GM21737 (cell line): ENCODE results near the gene MEIOB.
"Not testable (repeated sequence)": the region's sequence is repeated elsewhere in the genome, so short reads cannot be mapped to it uniquely, and the experiment has no call there.

Experiments
- ATAC-seq: cut with Tn5 transposase; IDR thresholded peaks from one replicate; pipeline ENCODE4 v1.9.1; 2021; ENCODE audit warnings: mild to moderate bottlenecking, moderate library complexity; ENCODE audit not compliant: unreplicated experiment

The MEIOB gene, protein sequence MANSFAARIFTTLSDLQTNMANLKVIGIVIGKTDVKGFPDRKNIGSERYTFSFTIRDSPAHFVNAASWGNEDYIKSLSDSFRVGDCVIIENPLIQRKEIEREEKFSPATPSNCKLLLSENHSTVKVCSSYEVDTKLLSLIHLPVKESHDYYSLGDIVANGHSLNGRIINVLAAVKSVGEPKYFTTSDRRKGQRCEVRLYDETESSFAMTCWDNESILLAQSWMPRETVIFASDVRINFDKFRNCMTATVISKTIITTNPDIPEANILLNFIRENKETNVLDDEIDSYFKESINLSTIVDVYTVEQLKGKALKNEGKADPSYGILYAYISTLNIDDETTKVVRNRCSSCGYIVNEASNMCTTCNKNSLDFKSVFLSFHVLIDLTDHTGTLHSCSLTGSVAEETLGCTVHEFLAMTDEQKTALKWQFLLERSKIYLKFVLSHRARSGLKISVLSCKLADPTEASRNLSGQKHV

DNA sequence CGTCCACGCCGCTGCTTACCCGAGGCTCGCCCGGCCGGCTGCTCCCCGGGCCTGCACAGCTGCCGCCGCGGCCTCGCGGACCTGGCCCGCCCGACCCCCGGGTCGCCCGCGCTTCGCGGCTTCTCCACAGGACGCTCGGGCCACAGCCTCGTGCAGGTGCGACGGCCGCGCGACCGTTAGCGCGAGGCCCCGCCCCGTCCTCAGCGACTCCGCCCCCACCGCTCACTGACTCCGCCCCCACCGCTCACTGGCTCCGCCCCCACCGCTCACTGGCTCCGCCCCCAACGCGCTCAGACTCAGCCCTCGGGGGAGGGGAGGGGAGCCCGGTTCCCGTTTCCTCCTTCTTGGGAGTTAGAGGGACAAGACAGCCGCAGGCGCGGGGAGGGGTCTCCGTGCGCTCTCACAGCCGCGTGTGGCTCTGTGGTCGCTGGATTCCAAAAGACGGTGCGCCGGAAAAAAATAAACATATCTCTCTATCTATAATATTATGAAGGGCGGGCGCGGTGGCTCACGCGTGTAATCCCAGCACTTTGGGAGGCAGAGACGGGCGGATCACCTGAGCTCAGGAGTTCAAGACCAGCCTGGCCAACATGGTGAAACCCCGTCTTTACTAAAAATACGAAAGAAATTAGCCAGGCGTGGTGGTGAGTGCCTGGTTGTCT is at the start of gene MEIOB:
MEIOB (minus strand) TSS at position 191 of the 662 bp plus-strand sequence. CDS start 3,989 bp downstream, outside the sequence.
- ATAC-seq: no peak

DNA sequence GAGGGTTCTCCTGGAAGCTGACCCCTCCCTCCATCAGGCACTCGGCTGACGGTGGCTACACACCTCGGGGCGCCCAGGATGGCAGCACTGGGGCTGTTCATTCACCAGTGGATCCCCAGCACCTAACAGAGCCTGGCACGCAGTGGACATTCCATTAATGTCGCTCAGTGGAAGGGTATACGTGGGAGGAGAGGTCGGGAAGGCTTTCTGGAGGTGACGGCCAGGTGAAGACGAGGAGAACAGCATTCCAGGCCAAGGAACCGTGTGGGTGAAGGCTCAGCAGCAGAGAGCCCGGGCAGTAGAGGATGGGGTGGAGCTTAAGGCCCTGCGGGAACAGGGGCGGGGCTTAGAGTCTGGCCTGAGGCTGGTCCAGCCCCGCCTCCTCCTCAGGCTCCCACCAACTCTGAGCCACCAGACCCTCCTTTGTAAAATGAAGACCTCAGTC is 48.8 kb upstream of the MEIOB start:
- ATAC-seq: no peak

DNA sequence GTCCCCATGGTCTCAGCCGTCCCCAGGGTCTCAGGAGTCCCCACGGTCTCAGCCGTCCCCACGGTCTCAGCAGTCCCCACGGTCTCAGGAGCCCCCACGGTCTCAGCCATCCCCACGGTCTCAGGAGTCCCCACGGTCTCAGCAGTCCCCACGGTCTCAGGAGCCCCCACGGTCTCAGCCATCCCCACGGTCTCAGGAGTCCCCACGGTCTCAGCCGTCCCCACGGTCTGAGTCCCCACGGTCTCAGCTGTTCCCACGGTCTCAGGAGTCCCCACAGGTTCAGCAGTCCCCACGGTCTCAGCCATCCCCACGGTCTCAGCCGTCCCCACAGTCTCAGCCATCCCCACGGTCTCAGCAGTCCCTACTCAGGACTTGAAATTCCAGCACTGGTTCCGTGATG is 48.2 kb upstream of the MEIOB start:
- not testable (repeated sequence) for ATAC-seq

DNA sequence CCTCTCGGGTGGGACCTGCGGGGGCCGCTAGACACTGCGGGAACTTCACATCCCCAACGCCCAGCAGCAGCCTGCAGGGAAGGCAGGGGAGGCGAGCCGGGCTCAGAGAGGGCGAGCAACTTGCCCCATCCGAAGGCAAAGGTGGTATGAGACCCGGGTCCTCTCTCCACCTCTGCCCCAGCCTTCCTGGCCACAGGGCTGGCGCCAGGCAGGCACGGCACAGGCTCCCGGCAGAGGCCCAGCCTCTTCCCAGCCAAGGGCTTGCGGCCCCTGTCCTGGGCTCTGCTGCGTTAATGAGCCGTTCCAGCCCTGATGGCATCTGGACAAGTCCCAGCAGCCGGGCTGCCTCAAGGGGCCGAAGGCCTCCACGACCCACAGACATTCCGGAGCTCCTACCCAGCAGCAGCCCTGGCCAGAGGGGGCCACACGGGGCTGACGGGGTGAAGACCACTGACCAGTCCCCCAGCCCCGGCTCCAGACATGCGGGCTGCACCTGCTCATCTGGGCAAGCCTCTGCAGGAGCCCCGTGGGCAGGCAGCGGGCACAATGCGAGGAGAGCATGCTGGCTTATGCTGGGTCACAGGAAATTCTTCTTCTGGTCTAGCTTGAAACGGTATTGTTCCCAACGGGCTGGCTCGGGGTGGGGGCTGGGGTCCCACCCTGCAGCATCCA is 47.5 kb upstream of the MEIOB start:
- no peak for ATAC-seq

DNA sequence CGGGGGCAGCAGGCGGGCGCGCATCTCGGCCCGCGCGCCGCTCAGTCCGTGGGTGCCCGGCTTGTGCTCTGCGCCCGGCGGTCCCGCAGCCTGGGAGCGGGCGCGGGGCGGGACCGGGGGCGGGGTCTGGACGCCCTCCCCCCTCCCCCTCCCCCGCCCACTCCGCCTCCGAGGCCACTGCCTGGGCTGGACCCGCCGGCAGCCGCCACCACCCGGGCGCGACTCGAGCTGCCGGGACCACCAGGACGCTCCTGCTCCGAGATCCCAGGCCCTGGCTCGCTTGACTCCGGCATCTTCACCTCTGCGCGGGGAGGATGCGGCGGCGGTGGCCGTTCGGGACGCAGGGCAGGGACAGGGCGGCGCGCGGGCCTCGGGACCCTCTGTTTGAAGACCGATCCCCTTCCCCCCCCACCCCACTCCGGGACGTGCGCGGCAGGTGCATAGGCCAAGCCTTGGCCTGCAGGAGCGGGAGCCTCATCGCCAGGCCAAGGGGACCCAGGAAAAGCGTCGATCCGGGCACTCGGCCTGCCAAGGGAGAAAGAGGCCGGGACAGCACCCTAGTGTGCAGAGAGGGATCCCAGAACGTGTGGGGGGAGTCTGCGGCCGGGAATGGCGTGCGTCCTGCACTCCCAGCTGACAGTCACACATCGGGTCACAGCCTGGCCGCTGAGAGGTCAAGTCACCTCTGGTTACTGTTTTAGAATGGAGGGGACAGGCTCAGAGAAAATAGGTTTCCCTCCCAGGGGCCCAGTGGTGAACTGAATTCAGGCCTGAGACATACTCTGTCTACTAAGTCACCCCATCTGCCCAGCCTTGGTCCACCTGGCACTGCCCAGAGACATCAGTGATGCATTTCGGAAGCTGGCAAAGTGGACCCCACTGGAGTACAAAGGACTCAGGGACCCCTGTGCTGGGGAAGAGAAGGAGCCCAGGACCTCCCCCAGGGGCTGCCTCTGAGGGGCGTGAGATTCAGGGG is 46.7 kb upstream of the MEIOB start, which contains the start of gene HS3ST6:
HS3ST6 (minus strand) TSS at position 65 of the 976 bp plus-strand sequence. CDS start 92 bp downstream, outside the sequence.
- ATAC-seq: no peak

DNA sequence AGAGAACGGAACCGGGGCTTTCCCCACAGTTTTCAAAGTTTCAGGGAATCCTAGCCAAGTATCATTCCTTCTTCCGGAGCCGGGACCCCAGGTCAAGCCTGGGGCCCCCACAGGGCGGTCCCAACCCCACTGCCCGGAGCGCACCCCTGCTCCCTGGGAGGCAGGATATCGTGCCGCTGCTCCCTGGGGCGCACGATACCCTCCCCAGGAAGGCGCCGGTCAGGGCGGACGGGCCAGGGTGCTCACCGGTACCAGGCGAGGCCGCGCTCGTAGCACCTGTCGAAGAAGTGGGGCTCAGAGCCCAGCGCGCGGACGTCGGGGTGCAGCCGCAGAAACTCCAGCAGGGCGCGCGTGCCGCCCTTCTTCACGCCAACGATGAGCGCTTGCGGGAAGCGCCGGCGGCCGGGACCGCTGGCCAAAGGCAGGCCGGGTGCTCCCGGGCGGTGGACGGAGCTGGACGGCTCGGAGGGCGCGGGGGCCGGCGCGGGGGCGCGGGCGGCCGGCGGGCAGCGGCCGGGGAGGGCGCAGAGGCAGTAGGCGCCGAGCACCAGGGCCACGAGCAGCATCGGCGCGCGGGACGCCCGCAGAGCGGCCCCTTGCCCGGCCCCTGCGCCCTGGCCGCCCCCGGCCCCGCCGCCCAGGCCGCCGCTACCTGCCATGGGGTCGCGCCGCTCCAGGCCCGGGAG is 45.8 kb upstream of the MEIOB start:
- no peak for ATAC-seq

DNA sequence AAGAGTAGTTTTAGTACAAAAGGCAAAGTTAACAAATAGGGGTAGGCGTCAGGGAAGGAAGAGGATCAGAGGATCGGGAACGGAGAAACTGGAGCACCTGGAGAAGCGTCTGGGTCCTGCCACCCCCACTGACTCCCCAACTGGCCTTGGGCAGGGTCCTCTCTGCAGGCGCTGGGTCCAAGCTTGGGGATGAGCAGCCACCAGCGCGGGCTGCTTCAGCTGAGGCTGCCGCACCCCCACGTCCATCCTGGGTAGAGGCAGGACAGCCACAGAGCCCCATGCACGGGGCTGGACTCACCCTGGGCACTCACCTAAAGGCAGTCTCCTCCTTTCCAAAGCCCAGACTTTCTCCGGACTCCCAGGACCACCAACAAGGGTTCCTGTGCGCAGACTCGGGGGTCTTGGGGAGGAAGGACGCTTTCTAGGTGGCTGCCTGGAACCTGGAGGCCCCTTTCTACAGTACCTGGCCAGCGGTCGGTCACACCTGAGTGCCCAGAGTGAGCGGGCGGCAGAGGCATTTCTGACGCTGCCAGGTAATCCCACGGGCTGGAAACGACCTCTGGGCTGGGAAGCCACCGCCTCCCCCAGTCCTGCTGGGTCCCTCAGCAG is 45.2 kb upstream of the MEIOB start:
- ATAC-seq: no peak

DNA sequence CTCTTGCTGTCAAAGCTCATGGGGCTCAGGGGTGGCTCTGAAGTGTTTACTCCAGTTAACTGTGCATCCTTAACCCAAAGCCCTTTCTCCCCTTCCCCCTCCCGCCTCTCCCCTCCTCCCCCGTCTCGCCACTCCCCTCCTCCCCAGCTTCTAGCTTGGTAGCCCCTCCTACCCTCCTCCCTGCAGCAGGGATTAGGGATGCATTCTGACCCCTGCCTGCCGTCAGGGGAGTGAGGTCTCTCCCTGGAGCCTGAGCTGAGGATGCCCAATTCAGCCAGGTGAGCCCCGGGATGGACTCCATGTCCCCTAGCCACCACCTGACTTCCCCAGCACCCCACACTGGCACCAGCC is 44.7 kb upstream of the MEIOB start:
- ATAC-seq: no peak

DNA sequence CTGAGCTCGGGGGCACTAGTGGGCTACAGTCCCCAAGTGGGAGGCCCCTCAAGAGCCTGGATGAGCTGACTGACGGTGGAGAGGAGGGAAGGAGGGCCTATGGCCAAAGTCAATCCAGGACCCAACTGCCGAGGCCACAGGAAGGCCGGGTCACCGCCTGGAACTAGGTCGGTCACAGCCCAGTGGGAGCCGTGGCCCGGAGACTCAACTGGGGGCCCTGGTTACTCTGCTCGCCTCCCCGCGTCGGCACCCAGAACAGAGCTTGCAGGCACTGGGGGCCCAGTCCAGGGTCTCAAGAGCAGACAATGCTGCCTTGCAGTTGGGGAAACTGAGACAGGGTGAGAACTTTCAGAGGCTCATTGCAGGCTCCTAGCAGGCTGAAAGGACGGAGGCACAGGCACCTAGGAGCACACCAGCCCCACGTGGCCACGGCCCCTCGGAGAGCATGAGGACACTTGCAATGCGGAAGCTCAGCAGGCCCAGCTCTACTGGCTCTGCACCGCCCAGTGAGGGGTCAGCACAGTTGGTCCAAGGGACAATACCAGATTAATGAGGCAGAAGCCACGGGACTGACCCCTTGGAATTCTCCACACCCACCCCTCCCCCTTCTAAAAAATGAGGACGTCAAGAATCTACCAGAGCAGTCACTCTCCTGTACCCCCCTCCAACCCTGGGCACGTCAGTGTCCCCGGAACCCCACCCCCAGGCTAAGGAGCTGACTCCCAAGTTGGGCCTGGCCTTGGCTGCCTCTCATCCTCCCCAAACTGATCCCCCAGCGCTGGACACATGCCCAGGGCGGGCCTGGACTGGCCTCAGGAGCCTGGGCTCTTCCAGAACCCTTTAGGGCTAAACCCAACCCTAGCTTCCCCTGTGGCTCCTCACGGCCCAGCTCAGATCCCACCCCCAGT is 44.0 kb upstream of the MEIOB start:
- ATAC-seq: no peak

DNA sequence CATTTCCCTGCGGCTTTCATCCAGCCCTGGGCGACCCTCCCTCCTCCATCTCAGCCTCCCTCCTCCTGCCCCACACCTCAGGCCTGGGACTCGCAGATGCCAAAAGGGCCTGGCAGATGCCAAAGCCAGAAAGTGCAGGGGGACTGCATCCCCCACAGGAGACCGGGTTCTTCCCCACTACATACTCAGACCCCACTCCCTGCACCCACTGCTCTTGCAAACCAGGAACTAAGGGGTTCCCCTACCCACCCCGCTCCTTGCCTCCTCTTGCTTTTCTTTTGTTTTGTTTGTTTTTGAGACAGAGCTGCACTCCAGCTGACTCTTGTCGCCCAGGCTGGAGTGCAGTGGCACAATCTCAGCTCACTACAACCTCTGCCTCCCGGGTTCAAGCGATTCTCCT is 43.0 kb upstream of the MEIOB start:
- ATAC-seq: no peak

DNA sequence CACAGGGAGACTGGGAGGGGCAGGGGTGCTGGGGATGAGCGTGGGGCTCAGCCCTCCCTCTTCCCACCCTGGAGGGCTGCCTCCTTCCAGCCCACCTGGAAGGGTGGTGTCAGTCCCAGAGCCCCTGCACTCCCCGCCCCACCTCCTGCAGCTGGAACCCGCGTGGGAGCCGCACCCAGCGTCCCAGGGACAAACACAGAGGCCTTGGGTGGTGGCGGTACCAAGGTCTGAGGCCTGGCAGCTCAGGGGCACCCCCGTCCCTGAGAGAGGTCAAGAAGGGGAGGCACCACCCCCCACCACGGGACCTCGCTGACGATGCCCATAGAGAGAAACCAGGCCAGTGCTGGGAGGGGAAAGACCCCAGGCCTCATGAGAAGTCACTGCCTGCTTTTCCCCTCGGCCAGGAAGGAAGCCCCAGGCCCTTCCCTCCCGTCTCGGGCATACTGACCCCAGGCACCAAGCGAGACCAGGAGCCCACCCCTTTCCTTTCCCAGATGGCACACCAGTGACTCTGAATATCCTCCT is 42.2 kb upstream of the MEIOB start:
- no peak for ATAC-seq

DNA sequence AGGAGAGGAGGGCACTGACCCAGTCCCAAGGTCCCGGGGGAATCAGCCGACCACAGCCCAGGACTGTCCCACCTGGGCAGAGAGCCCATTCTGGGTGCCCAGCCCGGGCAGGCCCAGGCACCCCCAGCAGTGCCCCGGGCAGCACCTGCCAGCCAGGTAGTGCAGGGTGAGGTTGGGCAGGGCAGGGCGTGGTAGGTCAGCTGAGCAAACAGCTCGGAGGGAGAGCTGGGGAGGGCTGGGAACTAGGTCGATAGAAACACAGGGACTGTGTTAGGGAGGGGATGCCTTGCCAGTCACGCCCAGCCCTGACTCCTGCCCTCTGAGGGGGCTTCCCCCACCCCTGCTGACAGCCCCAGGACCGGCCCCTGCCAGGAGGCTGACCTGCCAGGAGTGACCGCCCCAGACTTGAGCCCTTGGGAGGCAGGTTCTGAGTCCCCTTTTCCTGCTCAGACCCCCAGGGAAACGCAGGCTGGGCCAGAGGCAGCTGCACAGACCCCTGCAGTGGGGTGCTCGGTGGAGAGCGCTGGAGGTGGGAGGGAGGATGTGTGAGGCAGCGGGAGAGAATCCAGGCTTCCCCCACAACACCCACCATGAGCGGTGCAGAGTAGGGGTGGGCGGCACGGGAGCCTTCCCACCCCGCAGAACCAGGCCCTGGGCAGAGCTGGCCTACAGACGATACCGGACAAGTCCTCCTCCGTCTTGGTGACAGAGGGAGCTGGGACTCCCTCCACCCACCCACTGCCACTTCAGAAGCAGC is 41.5 kb upstream of the MEIOB start:
- ATAC-seq: no peak

DNA sequence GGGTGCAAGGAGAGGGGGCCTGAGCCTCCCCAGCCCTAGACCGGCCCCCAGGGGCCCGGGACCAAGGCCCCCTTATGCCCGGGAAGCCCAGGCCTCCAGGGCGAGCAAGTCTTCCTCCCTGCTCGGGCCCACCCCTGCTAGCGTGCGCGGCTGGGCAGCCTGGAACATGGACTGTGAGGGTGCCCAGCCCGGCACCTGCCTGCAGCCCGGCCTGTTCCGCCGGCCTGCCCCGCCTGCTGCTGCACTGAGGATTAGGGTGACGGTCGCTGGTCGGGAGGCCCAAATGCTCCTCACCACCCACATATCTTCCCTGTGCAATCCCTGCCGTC is 40.2 kb upstream of the MEIOB start:
- no peak for ATAC-seq

DNA sequence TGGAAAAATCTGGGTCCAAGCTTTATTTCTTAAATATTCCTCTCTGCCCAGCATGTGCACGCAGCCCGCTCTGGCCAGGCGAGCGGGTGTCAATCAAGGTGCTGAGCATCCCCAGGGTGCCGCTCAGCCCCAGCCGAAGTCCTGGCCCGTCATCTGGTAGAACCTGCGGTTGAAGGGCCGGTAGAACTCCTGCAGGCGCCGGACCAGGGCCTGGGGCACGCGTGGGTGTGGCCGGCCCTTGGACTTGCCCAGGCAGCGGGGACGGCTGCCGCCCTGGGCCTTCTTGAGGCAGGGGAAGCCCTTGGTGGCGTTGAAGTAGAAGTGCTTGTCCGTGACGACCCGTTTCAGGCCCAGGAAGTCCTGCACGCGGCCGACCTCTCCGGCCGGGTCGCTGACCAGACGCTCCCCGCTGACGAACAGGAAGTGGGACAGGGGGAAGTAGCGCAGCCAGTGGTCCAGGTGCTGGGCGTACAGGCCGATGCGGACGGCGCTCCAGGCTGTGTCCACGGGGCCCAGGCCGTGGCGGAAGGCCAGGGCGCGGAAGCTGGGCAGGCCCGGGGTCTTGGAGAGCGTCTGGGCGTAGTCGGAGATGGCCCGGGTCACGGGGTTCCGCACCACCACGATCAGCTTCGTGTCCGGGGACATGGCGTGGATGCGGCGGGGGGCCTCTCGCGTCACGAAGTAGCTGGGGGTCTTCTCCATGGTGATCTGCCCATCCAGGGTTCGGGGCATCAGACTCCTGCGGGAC is 39.7 kb upstream of the MEIOB start:
- no peak for ATAC-seq

DNA sequence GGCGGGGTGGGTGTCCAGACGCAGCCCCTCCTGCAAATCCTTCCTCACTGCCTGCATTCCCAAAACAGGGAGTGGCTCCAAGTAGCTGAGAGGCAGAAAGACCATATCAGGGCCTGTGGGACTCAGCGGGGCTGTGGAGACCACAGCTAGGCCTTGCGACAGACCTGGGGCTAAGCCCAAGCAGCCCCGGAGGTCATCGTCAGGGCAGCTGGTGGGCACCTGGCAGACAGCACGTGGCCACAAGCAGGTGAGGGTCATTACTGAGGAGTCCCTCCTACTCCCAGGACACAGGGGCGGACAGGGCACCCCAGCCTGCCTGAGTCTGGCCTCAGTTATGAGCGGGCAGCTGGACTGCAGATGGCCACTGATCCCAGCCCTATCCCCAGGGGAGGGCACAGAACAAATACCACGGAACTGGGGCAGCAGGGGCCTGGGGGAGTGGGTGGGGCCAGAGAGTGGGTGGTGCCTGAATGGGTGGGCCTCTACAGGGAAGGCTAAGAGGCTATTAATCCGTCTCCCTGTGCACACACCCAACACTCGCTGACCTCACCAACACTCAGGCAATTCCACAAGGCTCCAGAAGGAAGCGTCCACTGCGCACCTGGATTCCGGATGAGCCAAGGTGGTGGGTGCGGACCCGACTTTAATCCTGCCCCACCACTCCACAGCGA is 37.7 kb upstream of the MEIOB start:
- ATAC-seq: no peak

DNA sequence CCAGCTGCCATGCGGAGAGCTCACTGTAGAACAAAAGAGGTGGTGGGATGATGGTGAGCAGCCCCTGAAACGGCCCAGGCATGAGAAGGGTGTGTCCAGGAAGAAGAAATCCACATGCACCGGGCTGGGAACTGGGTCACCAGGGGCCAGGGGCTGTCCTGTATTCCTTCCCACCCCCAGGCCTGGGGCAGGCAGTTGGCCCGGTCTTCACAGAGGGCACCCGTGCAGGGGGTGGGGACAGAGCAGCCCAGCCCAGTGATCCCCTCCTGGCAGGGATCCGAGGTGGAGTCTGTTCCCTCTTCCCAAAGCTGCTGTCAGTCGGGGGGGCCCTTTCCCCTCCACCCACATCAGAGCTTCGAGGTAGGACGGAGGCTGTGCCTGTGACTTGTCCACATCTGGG is 37.0 kb upstream of the MEIOB start:
- ATAC-seq: no peak
